ENCODE data around the gene MUC22.
A peak's percentile ranks its signal among the peaks of the same experiment; 100 is the strongest.

MUC22 gene

DNA sequence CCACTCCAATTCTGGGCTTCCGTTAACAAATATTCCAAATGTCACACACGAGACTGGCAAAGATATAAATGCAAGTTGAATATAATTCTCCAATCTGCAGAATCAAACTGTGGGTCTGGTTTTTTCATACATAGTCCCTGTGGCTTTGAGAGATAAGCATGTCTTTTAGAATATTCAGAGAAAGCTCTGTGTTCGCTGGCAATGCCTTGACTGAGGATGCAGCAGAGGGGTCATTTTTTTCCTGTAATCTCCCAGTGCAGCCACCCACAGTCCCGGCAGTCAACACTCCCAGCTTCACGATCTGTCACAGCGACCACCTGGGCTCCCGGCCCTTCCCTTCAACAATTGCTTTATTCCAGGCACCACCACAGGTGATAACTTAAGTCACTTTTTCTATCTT lies 30.5 kb downstream of the MUC22 start:
- TF ChIP-seq, protein P1, sequence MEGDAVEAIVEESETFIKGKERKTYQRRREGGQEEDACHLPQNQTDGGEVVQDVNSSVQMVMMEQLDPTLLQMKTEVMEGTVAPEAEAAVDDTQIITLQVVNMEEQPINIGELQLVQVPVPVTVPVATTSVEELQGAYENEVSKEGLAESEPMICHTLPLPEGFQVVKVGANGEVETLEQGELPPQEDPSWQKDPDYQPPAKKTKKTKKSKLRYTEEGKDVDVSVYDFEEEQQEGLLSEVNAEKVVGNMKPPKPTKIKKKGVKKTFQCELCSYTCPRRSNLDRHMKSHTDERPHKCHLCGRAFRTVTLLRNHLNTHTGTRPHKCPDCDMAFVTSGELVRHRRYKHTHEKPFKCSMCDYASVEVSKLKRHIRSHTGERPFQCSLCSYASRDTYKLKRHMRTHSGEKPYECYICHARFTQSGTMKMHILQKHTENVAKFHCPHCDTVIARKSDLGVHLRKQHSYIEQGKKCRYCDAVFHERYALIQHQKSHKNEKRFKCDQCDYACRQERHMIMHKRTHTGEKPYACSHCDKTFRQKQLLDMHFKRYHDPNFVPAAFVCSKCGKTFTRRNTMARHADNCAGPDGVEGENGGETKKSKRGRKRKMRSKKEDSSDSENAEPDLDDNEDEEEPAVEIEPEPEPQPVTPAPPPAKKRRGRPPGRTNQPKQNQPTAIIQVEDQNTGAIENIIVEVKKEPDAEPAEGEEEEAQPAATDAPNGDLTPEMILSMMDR (conservative IDR thresholded peaks at IDR 0.05; ENCODE audit: low read length) = no peak
- TF ChIP-seq EZH2phosphoT487 (IDR thresholded peaks at IDR 0.05; ENCODE audit: borderline replicate concordance) = no peak
- no peak overlapping the region for H3K4me2 ChIP-seq (ENCODE audit: low read depth, low read length, poor library complexity, severe bottlenecking)
- no peak overlapping the region for H3K9ac ChIP-seq (ENCODE audit: low read depth, low read length, poor library complexity, severe bottlenecking)
- H3K36me3 ChIP-seq (ENCODE audit: insufficient read depth, low read length) = no peaks in the 10 kb centered on the region
- no peaks in the 10 kb centered on the region for H3K79me2 ChIP-seq (ENCODE audit: insufficient read depth, low read length)
- no peak overlapping the region for H2AFZ ChIP-seq (ENCODE audit: low read length)
- no peaks in the 10 kb centered on the region for H4K20me1 ChIP-seq (ENCODE audit: insufficient read depth, low read length, poor library complexity, severe bottlenecking)
- no peaks in the 10 kb centered on the region for H3K4me1 ChIP-seq (ENCODE audit: insufficient read depth, low read length, poor library complexity, severe bottlenecking)
- no peak overlapping the region for H3K4me3 ChIP-seq (ENCODE audit: low read length, poor library complexity, severe bottlenecking)
- no peaks in the 10 kb centered on the region for H3K27me3 ChIP-seq (ENCODE audit: insufficient read depth, low read length, poor library complexity, severe bottlenecking)
- no peaks in the 10 kb centered on the region for H3K9me3 ChIP-seq (ENCODE audit: insufficient read depth, low read depth, low read length)
- H3K9me2 ChIP-seq (replicated peaks; ENCODE audit: low read depth, low read length) = no peaks in the 10 kb centered on the region
- no peaks in the 10 kb centered on the region for H3F3A ChIP-seq (ENCODE audit: low read depth)

DNA sequence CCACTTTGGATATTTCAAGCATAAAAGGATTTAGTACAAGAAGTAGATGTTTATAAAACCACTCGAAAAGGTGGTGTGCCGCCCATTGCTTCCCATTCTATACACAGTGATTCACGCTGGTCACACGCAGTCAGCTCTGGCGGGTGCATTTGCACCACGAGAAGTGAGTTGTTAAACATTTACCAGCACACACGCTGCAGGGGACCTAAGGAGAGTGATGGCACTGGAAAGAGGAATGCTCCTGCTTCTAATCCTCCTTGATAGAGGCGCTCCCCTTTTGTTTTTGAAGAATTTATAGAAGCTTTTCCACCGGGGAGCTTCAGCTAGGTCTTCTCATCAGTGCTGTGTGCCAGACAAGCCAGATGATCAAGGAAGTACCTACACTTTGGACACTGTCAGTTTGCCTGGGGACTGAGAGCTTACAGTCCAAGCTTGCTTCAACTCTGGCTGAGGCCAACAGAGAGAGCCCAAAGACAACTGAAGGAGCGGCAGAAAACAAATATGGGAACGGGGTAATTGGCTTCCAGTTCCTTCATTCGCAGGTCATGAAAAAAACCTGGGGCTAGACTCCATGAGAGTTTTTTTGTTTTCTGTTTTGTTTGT lies 31.2 kb downstream of the MUC22 start:
- Histone ChIP-seq H3K9ac (ENCODE audit: low read depth, low read length, poor library complexity, severe bottlenecking) (no peak overlapping the region), H3K4me1 (ENCODE audit: insufficient read depth, low read length, poor library complexity, severe bottlenecking) (no peaks in the 10 kb centered on the region), H3F3A (ENCODE audit: low read depth) (no peaks in the 10 kb centered on the region), H3K9me2 (replicated peaks; ENCODE audit: low read depth, low read length) (no peaks in the 10 kb centered on the region), H3K27me3 (ENCODE audit: insufficient read depth, low read length, poor library complexity, severe bottlenecking) (no peaks in the 10 kb centered on the region), H3K9me3 (ENCODE audit: insufficient read depth, low read depth, low read length) (no peaks in the 10 kb centered on the region), H3K79me2 (ENCODE audit: insufficient read depth, low read length) (no peaks in the 10 kb centered on the region), H3K4me3 (ENCODE audit: low read length, poor library complexity, severe bottlenecking) (no peak overlapping the region), H4K20me1 (ENCODE audit: insufficient read depth, low read length, poor library complexity, severe bottlenecking) (no peaks in the 10 kb centered on the region), H3K36me3 (ENCODE audit: insufficient read depth, low read length) (no peaks in the 10 kb centered on the region), H2AFZ (ENCODE audit: low read length) (no peak overlapping the region), H3K4me2 (ENCODE audit: low read depth, low read length, poor library complexity, severe bottlenecking) (no peak overlapping the region)
- TF ChIP-seq, protein P1 (conservative IDR thresholded peaks at IDR 0.05; ENCODE audit: low read length) = no peak
- no peak for TF ChIP-seq EZH2phosphoT487 (IDR thresholded peaks at IDR 0.05; ENCODE audit: borderline replicate concordance)

DNA sequence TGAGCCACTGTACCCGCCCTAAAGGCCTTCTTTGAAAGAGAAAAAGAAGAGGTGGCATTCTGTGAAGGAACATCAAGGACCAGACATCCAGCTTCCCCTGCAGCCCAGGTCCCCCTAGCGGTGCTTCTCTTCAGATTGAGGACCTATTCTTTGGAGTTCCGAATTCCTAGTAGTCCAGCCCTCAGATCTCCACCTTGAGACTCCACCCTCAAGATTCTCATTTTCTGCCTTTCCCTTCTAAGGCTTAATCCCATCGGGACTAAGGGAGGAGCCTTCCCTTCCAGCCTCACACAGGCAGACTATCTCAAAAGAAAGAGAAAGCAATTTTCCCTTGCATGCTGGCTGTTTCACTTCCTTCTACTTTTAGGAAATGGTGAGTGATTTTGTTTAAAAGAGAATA lies 32.5 kb downstream of the MUC22 start:
- TF ChIP-seq, protein P1 (conservative IDR thresholded peaks at IDR 0.05; ENCODE audit: low read length) = peak; percentile 72
- no peak for TF ChIP-seq EZH2phosphoT487 (IDR thresholded peaks at IDR 0.05; ENCODE audit: borderline replicate concordance)
- Histone ChIP-seq H3F3A (ENCODE audit: low read depth) (no peaks in the 10 kb centered on the region), H3K27me3 (ENCODE audit: insufficient read depth, low read length, poor library complexity, severe bottlenecking) (no peaks in the 10 kb centered on the region), H3K36me3 (ENCODE audit: insufficient read depth, low read length) (no peaks in the 10 kb centered on the region), H3K9me3 (ENCODE audit: insufficient read depth, low read depth, low read length) (no peaks in the 10 kb centered on the region), H3K4me2 (ENCODE audit: low read depth, low read length, poor library complexity, severe bottlenecking) (peak overlapping the region; percentile 56), H3K9ac (ENCODE audit: low read depth, low read length, poor library complexity, severe bottlenecking) (peak overlapping the region; percentile 14), H3K9me2 (replicated peaks; ENCODE audit: low read depth, low read length) (no peaks in the 10 kb centered on the region), H3K4me3 (ENCODE audit: low read length, poor library complexity, severe bottlenecking) (peak overlapping the region; percentile 53), H3K79me2 (ENCODE audit: insufficient read depth, low read length) (no peaks in the 10 kb centered on the region), H3K4me1 (ENCODE audit: insufficient read depth, low read length, poor library complexity, severe bottlenecking) (no peaks in the 10 kb centered on the region), H2AFZ (ENCODE audit: low read length) (peak overlapping the region; percentile 72), H4K20me1 (ENCODE audit: insufficient read depth, low read length, poor library complexity, severe bottlenecking) (no peaks in the 10 kb centered on the region)
